Stimulated activated CD4-positive, alpha-beta T cell treated with anti-CD3 and anti-CD28 coated beads, Interleukin-1b, Interleukin-23, amount 100 ng/mL, for 48 hours (primary cell): Measurements from ENCODE around the gene ZNRF1.

Experiments used
- DNase-seq: peaks from one replicate; pipeline ENCODE4 v3.0.0-alpha.2; 2020

Gene ZNRF1

DNA sequence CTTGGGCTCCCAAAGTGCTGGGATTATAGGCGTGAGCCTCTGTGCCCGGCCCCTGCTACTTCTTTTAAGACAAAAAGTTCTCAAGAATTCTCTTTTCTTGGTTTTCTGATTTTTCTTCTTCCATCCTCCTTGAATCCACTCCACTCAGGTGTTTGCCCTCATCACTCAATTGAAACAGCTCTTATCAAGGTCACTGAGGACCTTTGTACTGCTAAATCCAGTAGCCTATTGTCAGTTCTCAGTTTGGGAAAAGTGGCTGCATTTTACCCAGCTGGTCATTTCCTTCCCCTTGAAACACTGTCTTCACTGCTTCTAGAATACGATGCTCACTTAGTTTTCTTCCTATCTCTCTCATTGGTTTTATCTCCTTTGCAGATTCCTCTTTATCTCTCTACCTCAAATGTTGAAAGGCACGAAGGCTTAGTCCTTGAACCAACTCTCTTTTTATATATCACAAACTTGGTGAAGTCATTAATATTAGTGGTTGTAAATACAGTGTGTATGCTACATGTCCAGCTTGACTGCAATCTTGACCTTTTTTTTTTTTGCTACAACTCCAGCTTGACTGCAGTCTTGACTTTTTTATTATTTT is 29.8 kb downstream of the ZNRF1 start:
- no peak for DNase-seq

DNA sequence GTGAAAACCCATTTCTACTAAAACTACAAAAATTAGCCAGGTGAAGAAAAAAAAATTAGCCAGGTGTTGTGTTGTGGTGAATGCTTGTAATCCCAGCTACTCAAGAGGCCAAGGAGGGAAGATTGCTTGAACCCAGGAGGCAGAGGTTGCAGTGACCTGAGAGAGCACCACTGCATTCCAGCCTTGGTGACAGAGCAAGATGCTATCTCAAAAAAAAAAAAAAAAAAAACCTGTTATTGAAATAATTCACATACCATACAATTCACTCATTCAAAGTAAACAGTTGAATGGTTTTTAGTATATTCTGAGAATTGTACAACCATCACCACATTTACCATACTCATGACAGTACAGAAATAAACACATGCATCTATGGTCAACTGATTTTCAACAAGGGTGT is 31.0 kb downstream of the ZNRF1 start:
- no peak for DNase-seq

DNA sequence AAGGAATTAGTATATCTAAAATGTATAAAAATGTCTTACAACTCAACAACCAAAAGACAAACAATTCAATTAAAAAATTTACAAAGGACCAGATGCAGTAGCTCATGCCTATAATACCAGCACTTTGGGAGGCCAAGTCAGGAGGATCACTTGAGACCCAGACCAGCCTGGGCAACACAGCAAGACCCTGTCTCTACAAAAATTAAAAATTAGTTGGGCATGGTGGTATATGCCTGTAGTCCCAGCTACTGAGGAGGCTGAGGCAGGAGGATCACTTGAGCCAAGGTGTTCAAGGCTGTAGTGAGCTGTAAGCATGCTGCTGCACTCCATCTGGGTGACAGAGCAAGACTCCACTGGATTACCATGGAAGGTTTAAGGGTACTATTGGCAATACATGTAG is 33.8 kb downstream of the ZNRF1 start:
- no peak for DNase-seq

DNA sequence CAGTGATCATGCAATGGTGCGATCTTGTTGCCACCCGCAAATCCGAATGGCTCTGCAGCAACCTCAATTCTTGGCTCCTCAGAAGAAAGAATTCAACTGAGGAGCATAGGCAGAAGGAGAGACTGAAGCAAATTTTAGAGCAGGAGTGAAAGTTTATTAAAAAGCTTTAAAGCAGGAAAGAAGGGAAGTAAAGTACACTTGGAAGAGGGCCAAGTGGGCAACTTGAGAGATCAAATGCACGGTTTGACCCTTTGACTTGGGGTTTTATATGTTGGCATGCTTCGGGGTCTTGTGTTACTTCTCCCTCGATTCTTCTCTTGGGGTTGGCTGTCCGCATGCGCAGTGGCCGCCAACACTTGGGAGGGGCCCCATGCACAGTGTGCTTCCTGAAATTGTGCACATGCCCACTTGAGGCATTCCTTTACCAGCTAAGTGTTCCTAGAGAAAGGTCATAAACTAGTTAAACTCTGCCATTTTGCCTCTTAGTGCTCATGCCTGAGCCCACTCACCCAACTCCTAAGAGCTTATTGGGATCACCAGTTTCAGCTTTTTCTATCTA is 36.7 kb downstream of the ZNRF1 start:
- no peak for DNase-seq

DNA sequence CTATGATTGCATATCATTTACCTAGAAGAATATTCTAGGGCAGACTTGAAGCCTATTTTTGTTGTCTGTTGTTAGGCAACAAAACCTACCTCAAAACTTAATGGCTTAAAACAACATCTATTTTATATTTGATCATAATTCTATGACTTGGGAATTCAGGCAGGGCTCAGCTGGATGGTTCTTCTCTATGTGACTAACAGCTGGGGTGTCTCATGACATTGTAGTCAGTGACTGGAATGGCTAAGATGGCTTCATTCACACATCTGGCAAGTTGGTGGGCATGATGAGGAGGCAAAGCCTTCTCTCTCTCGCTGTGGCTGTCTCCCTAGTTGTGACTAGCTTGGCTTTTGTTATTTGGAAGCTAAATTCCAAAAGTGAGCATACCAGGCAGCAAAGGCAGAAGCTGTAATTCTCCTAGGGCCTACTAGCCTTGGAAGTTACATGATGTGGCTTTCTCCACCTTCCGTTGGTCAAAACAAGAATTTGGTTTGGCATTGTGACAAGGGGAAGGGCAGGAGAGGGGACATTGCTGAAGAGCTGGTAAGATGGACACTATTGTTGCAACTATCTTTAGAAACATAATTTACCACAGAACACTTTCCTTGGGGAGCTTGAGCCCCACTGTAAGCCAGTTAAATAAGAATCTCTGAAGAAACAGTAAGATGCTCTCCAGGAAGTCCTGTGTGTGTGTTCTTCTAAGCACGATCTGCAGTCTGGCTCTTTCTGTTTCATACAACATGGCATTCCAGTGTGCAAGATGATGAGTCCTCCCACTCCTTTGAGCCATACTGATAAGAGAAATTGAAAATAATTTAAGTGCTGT is 39.4 kb downstream of the ZNRF1 start:
- DNase-seq, result no peak

DNA sequence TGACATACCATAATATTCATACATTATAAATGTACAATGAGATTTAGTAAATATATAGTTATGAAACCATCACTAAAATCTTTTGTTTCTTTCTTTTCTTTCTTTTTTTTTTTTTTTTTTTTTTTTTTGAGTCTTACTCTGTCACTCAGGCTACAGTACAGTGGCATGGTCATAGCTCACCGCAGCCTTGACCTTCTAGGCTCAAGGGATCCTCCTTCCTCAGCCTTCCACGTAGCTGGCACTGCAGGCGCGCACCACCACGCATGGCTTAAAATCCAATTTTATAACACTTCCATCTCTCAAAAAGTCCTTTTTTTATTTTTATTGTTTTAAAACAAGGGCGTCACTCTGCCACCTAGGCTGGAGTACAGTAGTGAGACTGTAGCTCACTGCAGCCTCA is 41.1 kb downstream of the ZNRF1 start:
- no peak for DNase-seq

DNA sequence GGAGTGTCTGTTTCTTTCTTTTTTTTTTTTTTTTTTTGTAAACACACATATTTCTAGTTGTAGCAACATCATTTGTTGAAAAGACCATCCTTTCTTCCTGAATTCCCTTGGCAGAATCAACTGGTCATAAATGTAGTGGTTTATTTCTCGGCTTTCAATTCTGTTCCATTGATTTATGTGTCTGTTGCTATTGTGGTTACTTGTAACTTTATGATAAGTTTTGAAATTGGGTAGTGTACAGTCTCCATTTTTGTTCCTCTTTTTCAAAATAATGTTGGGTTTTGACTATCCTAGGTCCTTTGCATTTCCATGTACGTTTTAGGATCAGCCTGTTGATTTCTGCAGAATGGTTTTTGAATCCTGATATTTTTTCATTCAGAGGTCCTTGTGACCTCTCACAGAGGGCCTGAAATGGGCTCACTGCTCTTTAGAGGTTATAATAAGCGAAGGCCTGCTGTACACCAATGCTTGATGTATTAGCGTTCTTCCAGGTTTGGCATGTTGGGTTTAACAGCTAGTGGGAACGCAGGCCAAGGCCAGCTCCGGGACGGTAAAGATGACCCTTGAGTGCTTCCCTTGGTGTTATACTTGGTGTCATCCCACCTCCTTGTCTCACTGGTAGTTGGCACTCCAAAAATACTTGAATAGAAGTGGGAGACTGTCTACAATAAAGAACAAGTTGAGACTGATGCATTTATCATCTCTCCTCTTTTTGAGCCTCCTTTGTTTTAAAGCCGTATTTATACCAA is 43.8 kb downstream of the ZNRF1 start:
- no peak for DNase-seq

DNA sequence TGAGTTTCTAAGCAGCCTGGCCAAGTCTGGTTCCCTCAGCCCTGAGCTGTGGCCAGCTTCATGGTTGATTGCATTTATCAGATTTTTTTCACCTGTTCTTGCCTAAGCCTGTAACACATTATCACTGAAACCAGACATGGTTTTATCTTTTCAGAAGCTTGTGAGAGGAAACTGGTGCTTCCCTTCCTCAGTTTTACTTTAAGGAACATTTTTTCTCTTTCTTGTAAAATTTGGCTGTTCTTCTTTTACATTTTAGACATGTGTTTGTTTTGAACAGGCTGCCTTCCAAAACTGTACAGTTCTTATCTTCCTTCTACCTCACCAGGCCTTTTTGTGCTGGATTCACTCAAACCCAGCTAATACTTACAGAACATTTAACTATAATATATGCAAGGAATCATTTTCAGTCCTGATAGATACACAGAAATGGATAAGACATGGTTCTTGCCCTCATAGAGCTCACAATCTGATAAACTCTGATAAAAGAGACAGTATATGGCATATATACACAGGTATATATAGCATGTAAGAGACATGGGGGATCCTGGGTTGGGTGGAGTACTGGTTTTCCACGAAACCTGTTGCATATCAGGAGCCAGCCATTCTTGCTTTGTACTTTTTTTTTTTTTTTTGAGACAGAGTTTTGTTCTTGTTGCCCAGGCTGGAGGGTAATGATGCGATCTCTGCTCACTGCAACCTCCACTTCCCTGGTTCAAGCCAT is 44.5 kb downstream of the ZNRF1 start:
- no peak for DNase-seq

DNA sequence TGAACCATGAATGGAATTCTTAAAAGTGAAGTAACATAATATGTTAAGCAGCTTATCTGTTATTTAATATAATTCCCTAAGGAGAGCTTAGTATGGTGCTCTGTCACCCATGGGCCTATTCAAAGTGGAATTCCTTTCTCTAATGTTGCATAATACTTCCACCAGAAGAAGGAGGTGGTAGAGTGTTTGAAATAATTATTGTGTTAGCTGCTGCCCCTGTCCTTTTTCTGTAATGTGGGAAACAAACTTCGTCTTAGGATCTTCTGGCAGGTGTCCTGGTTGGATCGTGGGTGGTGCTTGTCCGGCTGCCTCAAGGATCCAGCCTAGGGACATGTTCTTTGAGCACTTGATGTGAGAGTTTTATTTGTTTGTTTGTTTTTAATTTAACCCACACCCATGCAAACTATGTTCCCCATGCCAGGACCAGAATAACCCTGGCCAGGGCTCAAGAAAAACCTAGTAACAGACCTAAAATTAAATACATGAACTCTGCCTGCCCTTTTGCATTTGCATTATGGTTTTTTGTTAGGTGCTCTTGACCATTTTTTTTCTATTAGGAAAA is 46.1 kb downstream of the ZNRF1 start:
- no peak for DNase-seq

DNA sequence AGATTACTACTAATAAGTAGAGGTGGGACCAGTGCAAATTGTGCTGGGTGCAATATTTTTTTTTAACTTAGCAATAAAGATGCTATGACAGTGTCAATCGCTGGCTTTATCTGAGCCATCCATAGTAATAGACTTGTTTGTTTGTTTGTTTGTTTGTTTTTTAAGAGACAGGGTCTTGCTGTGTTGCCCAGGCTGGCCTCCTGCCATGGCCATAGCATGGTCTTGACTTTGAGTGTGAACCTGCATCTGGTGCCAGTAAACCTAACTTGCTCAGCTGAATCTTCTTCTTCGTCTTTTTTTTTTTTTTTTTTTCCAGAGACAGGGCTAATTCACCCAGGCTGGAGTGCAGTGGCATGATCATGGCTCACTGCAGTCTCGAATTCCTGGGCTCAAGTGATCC is 46.6 kb downstream of the ZNRF1 start:
- no peak for DNase-seq

DNA sequence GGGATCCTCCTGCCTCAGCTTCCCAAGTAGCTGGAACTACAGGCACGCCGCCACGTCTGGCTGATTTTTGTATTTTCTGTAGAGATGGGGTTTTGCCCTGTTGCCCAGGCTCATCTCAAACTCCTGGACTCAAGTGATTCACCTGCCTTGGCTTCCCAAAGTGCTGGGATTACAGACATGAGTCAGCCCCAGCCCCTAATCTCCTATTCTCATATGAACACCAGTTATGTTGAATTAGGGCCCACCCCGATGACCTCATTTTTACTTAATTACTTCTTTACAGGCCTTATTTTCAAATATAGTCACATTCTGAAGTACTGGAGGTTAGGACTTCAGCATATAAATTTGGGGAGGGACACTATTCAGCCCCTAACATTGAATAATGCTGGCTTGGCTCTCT is 49.2 kb downstream of the ZNRF1 start:
- no peak for DNase-seq

DNA sequence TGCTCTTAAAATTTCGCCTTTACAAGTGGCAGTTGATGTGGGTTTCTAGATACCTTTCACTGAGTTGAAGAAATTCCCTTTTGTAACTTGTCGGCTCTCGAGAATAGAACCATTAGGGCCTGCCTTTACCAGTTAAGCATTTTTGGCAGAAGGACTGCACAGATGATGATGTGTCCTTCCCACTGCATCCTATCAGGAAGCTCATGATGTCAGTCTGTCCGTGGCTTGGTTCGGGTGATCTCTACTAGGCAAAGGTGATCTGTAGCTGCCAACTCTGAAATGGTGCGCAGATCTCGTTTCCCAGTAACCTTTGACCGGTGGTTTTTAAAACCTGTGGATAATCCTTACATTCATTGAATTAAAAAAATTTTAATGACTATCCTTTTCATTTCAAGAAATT is 49.7 kb downstream of the ZNRF1 start:
- DNase-seq, result no peak

DNA sequence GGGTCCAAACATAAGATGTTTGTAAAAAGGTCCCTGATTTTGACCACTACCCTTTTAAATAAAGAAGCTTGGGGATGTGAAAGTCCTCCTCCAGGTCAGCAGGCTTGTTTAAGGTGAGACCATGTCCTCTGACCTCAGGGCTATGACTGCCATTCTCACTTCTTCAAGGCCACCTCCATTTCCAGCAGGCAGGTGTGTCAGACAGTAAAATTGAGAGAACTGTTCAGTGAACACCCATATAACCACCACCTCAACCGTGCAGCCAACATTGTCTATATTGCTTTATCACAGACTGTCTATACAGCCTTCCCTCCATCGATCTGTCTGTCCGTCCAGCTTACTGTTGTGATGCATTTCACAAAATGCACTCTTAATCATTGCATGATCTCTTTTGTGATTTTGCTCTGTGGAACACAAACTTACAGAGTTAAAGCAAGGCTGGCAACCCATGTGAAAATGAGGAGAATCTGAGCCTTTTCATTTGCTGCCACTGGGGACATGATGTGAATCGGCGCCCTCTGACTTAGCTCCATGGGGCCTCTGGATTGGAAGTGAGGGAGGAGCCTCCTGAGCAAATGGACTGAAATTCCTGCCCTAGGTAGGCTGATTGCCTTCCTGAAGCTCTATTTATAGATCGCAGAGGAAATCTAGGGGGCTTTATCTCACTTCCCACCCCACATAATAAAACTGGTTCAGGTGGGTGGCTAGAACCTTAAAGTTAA is 53.8 kb downstream of the ZNRF1 start:
- DNase-seq, result no peak

DNA sequence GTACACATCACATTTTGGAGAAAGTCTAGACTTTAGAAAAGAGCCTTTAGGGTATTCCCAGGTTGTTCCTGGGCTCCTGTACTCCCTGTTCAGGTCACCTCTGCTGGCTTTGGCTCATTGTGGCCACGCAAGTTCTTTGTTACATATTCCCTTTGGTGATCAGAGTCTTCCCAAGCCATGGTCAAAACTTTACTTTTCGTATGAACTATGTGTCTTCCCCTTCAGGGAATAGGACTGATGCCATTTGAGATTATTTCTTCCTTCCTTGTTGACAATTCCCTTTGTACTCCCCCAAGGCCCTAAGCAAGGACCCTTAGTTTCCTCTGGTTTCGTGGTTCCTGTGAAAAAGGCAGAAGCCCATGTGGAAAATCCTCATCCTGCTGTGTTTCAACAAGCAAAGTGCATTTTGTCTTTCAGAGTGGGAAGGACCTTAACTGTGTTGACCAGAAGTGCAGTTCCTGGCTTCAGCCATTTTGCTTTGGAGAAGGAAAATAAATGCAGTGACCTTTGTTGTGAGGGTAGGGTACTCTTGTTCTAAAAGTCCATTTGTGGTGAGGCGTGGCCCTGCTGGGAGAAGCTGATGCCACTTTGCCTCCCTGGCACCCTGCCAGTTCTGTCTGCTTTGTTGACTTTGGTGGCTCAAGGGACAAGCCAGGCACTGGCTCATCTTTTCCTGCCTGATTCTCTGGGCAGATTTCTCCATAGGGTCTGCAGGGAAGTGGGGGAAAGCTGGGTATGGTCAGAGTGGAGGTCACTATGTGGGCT is 55.1 kb downstream of the ZNRF1 start:
- no peak for DNase-seq

DNA sequence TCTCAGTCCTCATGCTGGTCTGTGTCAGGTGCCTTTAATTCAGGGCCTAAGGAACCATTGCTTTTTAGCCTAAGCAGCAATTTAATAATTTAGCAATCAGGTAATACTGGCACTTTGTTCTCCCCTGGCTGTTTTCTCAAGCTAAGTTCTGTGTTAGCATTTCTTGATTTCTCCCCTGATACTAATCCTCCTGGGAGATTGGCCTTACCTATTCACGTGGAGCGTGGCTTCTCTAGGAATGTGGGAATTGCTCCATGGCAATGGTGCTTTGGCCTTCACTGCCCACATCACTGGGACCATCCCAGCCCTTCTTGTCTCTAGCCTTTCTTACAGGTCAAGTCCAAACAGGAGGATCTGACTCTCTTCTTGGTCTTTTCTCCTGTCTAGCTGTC is 55.7 kb downstream of the ZNRF1 start:
- DNase-seq, result no peak

DNA sequence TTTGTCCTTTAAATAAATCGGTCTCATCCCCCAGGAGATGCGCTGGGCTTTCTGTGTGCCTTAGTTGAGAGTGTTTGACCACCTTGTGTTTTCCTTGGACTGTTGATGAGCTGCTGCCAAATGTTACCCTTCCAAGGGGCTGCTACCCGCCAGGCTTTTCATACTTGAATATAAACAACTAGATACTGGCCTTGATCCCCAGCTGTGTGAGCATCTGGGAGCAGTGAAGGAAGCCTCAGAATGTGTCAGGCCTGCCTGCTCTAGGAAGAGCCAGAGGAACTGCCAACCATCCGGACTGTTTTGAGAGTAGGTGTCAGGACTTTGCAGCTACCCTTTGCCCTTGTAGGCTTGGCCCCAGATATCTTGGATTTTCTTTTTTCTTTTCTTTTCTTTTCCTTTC is 60.0 kb downstream of the ZNRF1 start:
- no peak for DNase-seq

DNA sequence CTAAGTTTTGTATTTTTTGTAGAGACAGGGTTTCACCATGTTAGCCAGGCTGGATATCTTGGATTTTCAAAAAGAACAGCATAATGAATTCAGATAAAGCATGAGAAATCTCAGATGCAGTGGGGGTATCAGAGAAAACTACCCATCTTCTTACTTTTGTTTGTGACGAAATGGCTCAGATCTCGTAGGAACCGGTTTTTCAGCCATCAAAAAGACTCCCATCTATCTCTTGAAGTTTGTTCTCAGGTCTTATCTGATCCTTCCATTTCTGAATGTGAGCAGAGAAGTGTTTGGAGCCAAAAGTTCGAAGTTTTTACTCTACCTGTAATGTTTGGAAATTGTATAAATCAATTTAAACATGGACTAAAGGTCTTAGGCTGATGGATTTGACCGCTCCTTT is 60.6 kb downstream of the ZNRF1 start:
- no peak for DNase-seq

DNA sequence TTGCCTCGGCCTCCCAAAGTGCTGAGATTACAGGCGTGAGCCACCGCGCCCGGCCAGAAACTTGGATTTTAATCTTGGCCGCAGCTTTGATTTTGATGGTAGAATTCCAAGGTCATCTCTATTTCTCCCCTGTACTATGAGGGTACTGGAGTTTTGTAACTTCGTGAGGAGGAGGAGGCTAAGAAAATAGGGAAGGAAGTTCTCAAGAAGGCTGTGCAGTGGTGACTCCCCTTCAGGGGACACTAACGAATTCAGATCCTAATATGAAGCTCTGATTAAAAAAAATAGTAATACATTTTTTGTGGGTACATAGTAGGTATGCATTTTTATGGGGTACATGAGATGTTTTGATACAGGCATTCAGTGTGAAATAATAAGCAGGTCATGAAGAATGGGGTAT is 61.9 kb downstream of the ZNRF1 start:
- DNase-seq, result no peak

DNA sequence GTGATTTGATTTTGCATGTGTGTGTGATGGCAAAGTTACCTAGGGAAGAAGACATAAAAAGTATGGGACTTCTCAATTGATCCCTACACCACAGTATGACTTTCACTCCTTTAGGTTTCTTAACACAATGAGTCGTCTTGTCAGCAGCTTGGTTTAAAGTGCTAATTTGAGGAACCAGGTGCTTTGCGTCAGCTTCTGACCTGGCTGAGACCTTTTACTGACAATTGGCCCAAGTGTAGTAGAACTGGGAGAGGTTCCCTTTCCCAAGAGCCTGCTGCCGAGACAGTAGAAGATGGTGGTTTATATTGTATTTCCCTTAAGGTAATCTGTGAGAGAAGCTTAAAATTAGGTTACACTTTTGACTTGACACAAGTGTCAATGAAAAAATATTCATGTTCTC is 62.8 kb downstream of the ZNRF1 start:
- DNase-seq, result no peak

DNA sequence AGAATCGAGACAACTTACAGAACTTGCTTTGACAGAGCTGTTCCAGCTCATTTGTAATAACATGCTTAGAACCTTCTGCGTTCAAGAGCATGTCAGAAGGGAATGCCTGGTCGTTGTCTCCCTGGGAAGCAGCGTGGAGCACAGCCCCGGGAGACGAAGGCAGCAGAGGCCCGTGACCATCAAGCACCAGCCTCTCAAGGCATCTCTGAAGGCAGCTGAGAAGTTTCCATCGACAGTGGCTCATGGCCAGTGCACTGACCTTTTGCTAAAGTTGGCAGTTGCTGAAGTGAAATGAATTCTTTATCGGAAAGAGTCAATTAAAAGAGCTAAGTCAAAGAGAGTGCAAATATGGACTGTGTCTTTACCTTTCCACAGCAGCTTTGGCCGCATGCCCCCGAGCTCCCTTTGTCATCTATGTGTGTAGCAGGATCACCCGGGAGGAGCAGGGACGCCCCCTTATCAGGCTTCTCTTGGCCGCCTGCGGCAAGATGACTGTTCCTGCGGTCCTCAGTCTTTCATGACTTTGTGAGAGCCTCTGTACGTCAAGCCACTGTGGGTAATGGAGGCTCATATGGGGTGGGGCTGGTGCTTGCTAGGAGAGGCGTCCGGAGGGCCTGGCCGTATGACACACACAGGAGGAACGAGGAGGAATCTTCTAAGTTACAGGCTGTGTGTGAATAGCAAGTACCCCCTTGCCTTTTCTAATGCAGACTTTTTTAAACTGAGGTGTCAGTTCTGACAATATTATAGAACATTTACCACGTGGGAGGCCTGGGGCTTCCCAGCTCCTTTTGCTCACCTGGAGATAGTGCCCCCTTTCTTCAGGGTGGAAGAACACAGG is 63.5 kb downstream of the ZNRF1 start:
- DNase-seq, result no peak
